Embryonic facial prominence (tissue), 1 donor: ENCODE results near the gene CTU2.

ENCODE experiments used
- DNase-seq: peaks from one replicate; pipeline ENCODE4 v3.0.0-alpha.2; 2016; ENCODE audit errors: extremely low spot score

CTU2 gene

GRCh38 chr16:88697116-88697830 lies 9.0 kb upstream of the CTU2 start:
- no peak for DNase-seq

- no peak for DNase-seq
These were observed 8.3 kb upstream of the CTU2 start for GRCh38 chr16:88697831-88698615.

- DNase-seq = no peak
These were observed 7.7 kb upstream of the CTU2 start for GRCh38 chr16:88698646-88699045.

GRCh38 chr16:88699180-88699579 lies 7.1 kb upstream of the CTU2 start:
- no peak for DNase-seq

- DNase-seq = no peak
These were observed 6.0 kb upstream of the CTU2 start for GRCh38 chr16:88700322-88700635.

- no peak for DNase-seq
These were observed 5.4 kb upstream of the CTU2 start for GRCh38 chr16:88700636-88701482.

- no peak for DNase-seq
These were observed 4.5 kb upstream of the CTU2 start for GRCh38 chr16:88701581-88702370.

- DNase-seq = no peak
These were observed 3.7 kb upstream of the CTU2 start for GRCh38 chr16:88702371-88703210.

- no peak for DNase-seq
These were observed 2.6 kb upstream of the CTU2 start for GRCh38 chr16:88703486-88704309.

GRCh38 chr16:88705076-88705684 lies 1.1 kb upstream of the CTU2 start:
- DNase-seq = no peak

- no peak for DNase-seq
These were observed 488 bp upstream of the CTU2 start for GRCh38 chr16:88705801-88706228.

GRCh38 chr16:88706965-88707826 lies 893 bp downstream of the CTU2 start:
- no peak for DNase-seq

GRCh38 chr16:88710556-88710955 lies 4.3 kb downstream of the CTU2 start:
- DNase-seq = no peak

GRCh38 chr16:88711750-88712340 lies 5.5 kb downstream of the CTU2 start:
- DNase-seq = no peak

GRCh38 chr16:88712362-88712979 lies 6.2 kb downstream of the CTU2 start:
- no peak for DNase-seq

- no peak for DNase-seq
These were observed 6.8 kb downstream of the CTU2 start for GRCh38 chr16:88713054-88713453.

- no peak for DNase-seq
These were observed 7.5 kb downstream of the CTU2 start for GRCh38 chr16:88713568-88714419.
